HG02870 (cell line): ENCODE measurements around the gene MYOM1.

Experiments
- ATAC-seq: cut with Tn5 transposase; IDR thresholded peaks from one replicate; pipeline ENCODE4 v1.9.1; 2021; ENCODE audit warnings: mild to moderate bottlenecking, moderate library complexity; ENCODE audit not compliant: unreplicated experiment

Gene MYOM1

GRCh38 chr18:3153107-3153704 lies 66.6 kb downstream of the MYOM1 start:
- no peak for ATAC-seq

- ATAC-seq, result no peak
Observed at GRCh38 chr18:3152294-3152693, 67.5 kb downstream of the MYOM1 start.

GRCh38 chr18:3151399-3152264 lies 68.1 kb downstream of the MYOM1 start:
- ATAC-seq, result no peak

GRCh38 chr18:3150688-3151087 lies 69.1 kb downstream of the MYOM1 start:
- no peak for ATAC-seq

GRCh38 chr18:3150274-3150673 lies 69.5 kb downstream of the MYOM1 start:
- ATAC-seq, result no peak

- ATAC-seq, result no peak
Observed at GRCh38 chr18:3148930-3149535, 70.7 kb downstream of the MYOM1 start.

GRCh38 chr18:3147935-3148554 lies 71.7 kb downstream of the MYOM1 start:
- no peak for ATAC-seq

- no peak for ATAC-seq
Observed at GRCh38 chr18:3140986-3141639, 78.7 kb downstream of the MYOM1 start.

GRCh38 chr18:3140342-3140741 lies 79.4 kb downstream of the MYOM1 start:
- ATAC-seq, result no peak

GRCh38 chr18:3139406-3139805 lies 80.4 kb downstream of the MYOM1 start:
- no peak for ATAC-seq

GRCh38 chr18:3138274-3138975 lies 81.3 kb downstream of the MYOM1 start:
- ATAC-seq, result no peak

GRCh38 chr18:3135536-3135935 lies 84.2 kb downstream of the MYOM1 start:
- no peak for ATAC-seq

GRCh38 chr18:3132700-3133099 lies 87.1 kb downstream of the MYOM1 start:
- no peak for ATAC-seq

- no peak for ATAC-seq
Observed at GRCh38 chr18:3130344-3130743, 89.4 kb downstream of the MYOM1 start.

- peak; percentile 97 for ATAC-seq
Observed at GRCh38 chr18:3129053-3129864, 90.5 kb downstream of the MYOM1 start.

- ATAC-seq, result no peak
Observed at GRCh38 chr18:3126457-3127097, 93.2 kb downstream of the MYOM1 start.

- ATAC-seq, result no peak
Observed at GRCh38 chr18:3124822-3125221, 94.9 kb downstream of the MYOM1 start.

- ATAC-seq, result no peak
Observed at GRCh38 chr18:3122851-3123250, 96.9 kb downstream of the MYOM1 start.

GRCh38 chr18:3121259-3121658 lies 98.5 kb downstream of the MYOM1 start:
- no peak for ATAC-seq
